ENCODE results near the gene ST3GAL3.

- TF ChIP-seq, protein P1, sequence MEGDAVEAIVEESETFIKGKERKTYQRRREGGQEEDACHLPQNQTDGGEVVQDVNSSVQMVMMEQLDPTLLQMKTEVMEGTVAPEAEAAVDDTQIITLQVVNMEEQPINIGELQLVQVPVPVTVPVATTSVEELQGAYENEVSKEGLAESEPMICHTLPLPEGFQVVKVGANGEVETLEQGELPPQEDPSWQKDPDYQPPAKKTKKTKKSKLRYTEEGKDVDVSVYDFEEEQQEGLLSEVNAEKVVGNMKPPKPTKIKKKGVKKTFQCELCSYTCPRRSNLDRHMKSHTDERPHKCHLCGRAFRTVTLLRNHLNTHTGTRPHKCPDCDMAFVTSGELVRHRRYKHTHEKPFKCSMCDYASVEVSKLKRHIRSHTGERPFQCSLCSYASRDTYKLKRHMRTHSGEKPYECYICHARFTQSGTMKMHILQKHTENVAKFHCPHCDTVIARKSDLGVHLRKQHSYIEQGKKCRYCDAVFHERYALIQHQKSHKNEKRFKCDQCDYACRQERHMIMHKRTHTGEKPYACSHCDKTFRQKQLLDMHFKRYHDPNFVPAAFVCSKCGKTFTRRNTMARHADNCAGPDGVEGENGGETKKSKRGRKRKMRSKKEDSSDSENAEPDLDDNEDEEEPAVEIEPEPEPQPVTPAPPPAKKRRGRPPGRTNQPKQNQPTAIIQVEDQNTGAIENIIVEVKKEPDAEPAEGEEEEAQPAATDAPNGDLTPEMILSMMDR (conservative IDR thresholded peaks at IDR 0.05): no peak
- TF ChIP-seq EZH2 (IDR thresholded peaks at IDR 0.05; ENCODE audit: low read depth): no peak
Measured at GRCh38 chr1:43783671-43784205, 76.4 kb downstream of the ST3GAL3 start.

Data from PC-9 (cell line).